PC-9 (cell line): ENCODE results near the gene PHOSPHO2.

Experiments used
- EZH2 ChIP-seq: fragments of 200-600 bp; sonication (generic); IDR thresholded peaks from 2 replicates; pipeline ENCODE4 v1.8.0; 2017; ENCODE audit warnings: antibody characterized with exemption, low read depth
- TF ChIP-seq, protein P1 (sequence below): fragments of 200-600 bp; sonication (generic); conservative IDR thresholded peaks from 2 replicates; pipeline ENCODE4 v1.6.1; 2017; ENCODE audit warnings: mixed run types, antibody characterized with exemption, mild to moderate bottlenecking, moderate library complexity

DNA sequence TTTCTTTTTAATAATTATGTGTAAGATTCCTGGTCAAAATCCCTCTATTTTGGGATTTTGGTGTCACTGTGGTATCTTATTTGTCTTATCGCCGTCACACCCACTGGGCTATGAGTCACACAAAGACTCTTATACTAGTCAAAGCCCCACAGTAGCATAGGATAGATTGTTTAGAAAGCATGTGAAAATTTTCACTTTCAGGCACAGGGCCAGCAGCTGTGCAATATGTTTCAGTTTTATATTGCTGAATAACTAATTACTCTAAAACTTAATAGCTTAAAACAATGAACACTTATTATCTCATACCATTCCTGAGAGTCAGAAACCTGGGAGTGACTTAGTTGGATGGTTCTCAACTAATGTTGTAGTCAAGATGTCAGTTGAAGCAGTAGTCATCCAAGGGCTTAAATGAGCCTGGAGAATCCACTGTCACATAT lies 24.0 kb upstream of the PHOSPHO2 start:
- TF ChIP-seq, protein P1, sequence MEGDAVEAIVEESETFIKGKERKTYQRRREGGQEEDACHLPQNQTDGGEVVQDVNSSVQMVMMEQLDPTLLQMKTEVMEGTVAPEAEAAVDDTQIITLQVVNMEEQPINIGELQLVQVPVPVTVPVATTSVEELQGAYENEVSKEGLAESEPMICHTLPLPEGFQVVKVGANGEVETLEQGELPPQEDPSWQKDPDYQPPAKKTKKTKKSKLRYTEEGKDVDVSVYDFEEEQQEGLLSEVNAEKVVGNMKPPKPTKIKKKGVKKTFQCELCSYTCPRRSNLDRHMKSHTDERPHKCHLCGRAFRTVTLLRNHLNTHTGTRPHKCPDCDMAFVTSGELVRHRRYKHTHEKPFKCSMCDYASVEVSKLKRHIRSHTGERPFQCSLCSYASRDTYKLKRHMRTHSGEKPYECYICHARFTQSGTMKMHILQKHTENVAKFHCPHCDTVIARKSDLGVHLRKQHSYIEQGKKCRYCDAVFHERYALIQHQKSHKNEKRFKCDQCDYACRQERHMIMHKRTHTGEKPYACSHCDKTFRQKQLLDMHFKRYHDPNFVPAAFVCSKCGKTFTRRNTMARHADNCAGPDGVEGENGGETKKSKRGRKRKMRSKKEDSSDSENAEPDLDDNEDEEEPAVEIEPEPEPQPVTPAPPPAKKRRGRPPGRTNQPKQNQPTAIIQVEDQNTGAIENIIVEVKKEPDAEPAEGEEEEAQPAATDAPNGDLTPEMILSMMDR: no peak
- TF ChIP-seq EZH2: no peak
